ENCODE data around the gene FAU.
A peak's percentile ranks its signal among the peaks of the same experiment; 100 is the strongest.
"Not testable (repeated sequence)": the region's sequence is repeated elsewhere in the genome, so short reads cannot be mapped to it uniquely, and the experiment has no call there.

The FAU gene

DNA sequence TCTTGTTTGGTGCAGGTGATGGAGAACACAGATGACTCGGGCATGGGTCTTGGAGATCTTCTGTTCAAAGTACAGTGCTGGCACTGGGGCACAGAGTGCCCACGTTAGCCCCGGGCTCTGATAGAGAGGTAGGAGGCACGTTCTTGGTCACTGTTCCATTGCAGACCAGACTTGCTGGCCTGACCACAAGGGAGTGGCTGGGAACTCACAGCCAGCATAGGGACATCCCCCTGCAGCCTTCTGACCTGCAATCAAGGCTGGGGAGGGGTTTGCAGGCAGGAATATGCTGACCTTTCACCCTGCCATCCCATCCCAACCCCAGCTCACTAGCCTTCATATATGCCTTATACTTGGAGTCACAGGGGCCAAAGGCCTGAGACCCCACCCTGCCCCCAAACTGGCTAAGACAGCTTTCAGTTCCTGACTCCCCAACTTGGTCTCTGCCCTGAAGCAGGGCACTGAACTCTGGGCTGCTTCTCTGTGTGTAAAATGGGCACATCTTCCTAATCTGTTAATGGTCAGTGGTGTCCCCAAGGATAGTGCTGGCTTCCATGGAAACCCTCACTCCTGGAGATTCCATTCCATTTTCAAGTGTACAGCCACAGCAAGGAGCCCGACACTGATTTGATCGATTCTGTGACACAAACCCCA is 4.8 kb upstream of the FAU start:
- no peak for DNase-seq (ENCODE audit: low read depth)
- H3K4me3 ChIP-seq (ENCODE audit: low read depth, low read length): no peak overlapping the region
- TF ChIP-seq, protein P1, sequence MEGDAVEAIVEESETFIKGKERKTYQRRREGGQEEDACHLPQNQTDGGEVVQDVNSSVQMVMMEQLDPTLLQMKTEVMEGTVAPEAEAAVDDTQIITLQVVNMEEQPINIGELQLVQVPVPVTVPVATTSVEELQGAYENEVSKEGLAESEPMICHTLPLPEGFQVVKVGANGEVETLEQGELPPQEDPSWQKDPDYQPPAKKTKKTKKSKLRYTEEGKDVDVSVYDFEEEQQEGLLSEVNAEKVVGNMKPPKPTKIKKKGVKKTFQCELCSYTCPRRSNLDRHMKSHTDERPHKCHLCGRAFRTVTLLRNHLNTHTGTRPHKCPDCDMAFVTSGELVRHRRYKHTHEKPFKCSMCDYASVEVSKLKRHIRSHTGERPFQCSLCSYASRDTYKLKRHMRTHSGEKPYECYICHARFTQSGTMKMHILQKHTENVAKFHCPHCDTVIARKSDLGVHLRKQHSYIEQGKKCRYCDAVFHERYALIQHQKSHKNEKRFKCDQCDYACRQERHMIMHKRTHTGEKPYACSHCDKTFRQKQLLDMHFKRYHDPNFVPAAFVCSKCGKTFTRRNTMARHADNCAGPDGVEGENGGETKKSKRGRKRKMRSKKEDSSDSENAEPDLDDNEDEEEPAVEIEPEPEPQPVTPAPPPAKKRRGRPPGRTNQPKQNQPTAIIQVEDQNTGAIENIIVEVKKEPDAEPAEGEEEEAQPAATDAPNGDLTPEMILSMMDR (IDR thresholded peaks at IDR 0.05; ENCODE audit: low read depth, low read length, missing control alignments): no peak

DNA sequence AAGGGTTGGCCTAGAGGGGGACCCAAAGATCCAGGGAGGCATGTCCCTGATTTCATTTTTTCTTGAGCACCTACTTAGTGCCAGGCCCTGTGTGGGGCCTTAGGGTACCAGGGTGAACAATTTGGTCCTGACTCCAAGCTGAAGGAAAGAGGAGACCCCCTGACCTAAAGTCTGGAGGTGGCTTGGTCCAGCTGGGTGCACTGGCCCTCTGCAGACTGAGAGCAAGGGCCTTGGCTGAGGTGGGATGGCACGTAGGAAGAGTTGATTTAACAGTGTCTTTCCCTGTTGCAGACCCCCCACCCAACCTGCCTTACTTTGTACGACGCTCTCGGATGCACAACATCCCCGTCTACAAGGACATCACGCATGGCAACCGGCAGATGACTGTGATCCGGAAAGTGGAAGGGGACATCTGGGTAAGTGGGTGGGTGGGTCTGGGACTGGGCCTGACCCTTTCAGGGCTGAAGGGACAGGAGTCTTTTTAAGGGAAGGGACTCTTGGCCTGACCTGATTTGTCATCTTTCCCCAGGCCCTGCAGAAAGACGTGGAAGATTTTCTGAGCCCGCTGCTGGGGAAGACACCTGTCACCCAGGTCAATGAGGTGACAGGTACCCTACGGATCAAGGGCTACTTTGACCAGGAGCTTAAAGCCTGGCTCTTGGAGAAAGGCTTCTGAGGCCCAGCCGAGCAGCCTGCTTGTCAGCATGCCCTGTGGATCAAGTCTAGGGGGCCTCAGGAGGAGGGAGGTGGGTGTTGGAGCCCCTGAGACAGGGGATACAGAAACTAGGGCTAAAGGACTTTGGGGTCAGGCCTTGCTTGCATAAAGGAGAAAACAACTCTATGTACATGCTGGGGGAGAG is 3.5 kb upstream of the FAU start:
- TF ChIP-seq, protein P1 (IDR thresholded peaks at IDR 0.05; ENCODE audit: low read depth, low read length, missing control alignments): no peak
- no peak overlapping the region for H3K4me3 ChIP-seq (ENCODE audit: low read depth, low read length)

DNA sequence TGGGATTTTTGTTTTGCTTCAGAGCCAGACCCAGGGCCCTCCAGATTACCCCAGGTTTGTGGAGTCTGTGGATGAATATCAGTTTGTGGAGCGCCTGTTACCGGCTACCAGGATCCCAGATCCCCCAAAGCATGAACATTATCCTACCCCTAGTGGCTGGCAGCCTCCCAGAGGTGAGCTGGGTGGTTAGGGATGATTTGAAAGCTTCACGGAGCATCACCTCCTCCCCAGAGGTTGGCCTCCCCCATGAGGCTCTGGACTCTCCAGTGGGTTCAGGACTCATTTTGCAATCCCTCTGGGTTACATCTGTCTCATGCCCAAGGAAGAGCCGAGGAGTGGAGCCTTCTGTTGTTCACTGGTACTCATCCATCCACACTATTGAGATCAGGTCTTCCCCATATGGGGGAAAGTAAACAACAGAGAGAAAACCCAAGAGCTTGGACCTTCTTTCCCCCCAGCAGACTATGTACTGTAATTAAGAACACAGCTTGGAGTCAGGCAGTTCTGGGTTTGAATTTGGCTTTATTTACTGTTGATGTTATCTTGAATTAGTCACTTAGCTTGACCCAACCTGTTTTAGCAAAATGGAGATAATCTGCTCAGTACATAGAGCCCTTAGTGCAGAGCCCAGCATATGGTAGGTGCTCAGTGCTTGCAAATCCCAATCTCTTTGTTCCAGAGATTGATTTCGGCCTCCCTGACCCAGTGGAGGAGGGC is 2.7 kb upstream of the FAU start:
- TF ChIP-seq, protein P1 (IDR thresholded peaks at IDR 0.05; ENCODE audit: low read depth, low read length, missing control alignments): no peak
- DNase-seq (ENCODE audit: low read depth): no peak
- no peak overlapping the region for H3K4me3 ChIP-seq (ENCODE audit: low read depth, low read length)

More for the DNA sequence above, 3.5 kb upstream of the FAU start:
- no peak for DNase-seq (ENCODE audit: low read depth)

DNA sequence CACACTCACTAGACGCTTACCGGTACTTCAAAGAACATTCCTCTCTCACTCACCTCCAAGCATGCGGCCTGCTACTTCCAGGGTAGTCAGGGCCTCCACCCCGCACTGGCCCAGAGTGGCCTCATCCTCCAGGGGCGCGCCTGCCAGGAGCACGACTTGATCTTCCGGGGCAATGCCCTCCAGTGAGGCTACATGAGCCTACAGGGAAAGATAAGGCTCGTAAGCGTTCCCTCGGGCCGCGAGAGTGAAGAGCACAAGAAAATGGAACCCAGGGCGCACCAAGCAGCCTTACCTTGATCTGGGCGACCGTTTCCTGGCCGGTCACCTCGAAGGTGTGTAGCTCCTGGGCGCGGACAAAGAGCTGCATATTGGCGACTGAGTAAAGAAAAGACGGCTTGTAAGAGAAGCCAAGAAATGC is 478 bp downstream of the FAU start:
- DNase-seq (ENCODE audit: low read depth): no peak
- TF ChIP-seq, protein P1 (IDR thresholded peaks at IDR 0.05; ENCODE audit: low read depth, low read length, missing control alignments): no peak
- peak overlapping the region; percentile 85 for H3K4me3 ChIP-seq (ENCODE audit: low read depth, low read length)

DNA sequence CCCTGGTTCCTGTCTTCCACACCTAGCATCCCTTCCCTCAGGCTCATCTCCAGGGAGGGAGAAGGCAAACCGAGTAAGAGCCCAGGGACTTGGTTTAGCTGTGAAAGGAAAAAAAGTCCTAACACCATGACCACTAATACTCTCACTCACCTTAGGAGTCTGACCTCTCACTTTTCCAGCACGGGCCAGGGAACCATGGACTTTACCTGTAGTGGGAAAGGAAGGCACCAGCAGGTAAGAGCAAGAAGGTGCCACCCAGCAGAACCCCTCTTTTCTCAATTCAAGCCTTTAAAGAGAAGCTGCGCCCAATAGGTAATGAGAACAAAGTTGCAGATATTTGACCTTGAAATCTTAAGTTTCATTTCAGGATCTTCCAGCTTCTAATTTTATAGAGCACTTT is 1.1 kb downstream of the FAU start:
- TF ChIP-seq, protein P1 (IDR thresholded peaks at IDR 0.05; ENCODE audit: low read depth, low read length, missing control alignments): no peak
- peak overlapping the region; percentile 85 for H3K4me3 ChIP-seq (ENCODE audit: low read depth, low read length)
- no peak for DNase-seq (ENCODE audit: low read depth)

DNA sequence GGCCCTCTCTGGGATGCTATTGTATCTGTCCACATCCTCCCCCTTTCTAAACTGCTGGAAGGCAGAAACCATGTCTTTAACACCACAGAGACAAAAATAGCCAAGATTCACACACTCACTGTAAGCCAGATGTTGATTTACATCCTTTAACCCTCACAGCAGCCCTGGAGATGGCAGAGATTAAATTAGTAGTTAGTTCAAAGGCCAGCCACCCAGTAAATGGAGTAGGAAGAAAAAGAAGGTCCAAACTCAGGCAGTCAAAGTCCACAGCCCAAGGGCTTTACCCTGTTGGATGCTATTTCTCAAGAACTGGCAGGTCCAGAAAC is 2.3 kb downstream of the FAU start:
- no peak overlapping the region for H3K4me3 ChIP-seq (ENCODE audit: low read depth, low read length)
- TF ChIP-seq, protein P1 (IDR thresholded peaks at IDR 0.05; ENCODE audit: low read depth, low read length, missing control alignments): no peak
- no peak for DNase-seq (ENCODE audit: low read depth)

DNA sequence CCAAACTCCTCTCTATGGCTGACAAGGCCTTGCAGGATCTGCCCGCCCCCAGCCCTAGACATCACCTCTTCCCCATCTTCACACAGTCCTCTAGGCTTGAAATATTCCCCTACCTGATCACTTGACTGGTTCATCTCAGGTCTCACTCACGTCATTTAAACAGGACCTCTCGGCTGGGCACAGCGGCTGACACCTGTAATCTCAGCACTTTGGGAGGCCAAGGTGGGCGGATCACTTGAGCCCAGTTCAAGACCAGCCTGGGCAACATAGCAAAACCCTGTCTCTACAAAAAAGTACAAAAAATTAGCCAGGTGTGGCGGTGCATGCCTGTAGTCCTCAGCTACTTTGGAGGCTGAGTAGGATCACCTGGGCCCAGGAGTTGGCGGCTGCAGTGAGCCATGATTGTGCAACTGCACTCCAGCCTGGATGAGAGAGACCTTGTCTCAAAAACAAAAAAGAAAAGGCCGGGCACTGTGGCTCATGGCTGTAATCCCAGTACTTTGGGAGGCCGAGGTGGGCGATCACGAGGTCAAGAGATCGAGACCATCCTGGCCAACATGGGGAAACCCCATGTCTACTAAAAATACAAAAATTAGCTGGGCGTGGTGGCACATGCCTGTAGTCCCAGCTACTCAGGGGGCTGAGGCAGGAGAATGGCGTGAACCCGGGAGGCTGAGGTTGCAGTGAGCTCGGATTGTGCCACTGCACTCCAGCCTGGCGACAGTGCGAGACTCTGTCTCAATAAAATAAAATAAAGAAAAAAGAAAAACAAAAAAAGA is 2.9 kb downstream of the FAU start:
- DNase-seq (ENCODE audit: low read depth); H3K4me3 ChIP-seq (ENCODE audit: low read depth, low read length): not testable (repeated sequence)

Measured in GM12864 (cell line).